ENCODE data around the gene CTNND2.
"Not testable (repeated sequence)": the region's sequence is repeated elsewhere in the genome, so short reads cannot be mapped to it uniquely, and the experiment has no call there.

The CTNND2 gene

DNA sequence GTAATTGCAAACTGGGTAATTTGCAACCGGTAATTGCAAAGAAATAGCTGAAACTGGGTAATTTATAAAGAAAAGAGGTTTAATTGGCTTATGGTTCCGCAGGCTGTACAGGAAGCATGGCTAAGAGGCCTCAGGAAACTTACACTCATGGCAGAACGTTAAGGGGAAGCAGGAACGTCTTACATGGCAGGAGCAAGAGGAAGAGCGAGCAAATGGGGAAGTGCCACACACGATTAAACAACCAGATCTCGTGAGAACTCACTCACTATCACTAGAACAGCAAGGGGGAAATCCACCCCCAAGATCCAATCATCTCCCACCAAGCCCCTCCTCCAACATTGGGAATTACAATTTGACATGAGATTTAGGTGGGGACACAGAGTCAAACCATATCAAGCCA is 590.6 kb downstream of the CTNND2 start:
- not testable (repeated sequence) for DNase-seq (ENCODE audit: low spot score)

DNA sequence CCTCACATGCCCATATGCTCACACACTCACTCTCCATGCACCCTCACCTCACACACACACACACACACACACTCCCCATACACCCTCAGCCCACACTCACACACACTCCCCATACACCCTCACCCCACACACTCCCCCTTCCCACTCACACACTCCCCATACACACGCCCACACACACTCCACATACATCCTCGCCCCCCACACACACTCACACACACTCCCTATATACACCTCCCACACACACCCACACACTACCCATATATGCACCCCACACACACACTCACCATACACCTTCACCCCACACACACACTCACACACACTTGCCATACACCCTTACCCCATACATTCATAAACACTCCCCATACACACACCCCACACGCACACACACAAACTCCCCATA is 592.5 kb downstream of the CTNND2 start:
- no peak for DNase-seq (ENCODE audit: low spot score)

DNA sequence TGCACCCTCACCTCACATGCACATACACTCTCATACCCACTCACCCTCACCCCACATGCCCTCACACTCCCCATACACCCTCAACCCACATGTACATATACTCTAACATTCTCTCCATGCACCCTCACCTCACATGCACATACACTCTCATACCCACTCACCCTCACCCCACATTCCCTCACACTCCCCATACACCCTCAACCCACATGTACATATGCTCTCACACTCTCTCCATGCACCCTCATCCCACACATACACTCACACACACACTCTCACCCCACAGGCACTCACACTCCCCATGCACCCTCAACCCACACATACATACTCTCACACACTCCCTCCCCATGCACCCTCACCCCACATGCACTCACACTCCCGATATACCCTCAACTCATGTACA is 593.0 kb downstream of the CTNND2 start:
- no peak for DNase-seq (ENCODE audit: low spot score)

DNA sequence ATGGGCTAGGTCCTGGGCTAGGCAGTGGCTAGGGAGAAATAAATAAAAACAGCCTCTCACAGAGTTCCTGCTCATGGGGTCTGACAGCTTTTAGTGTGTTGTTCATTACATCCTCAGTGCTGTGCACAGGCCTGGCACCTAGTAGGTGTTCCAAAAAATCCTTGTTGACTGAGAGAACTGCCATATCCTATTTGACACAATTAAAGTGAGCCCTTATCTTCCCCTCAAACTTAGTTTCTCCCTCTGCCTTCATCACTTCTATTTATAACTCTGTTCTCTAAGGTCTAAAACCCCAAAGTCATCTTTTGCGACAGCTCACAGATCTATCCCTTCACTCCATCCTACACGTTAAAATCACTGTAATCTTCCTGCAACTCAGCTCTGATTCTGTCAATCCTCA is 594.1 kb downstream of the CTNND2 start:
- no peak for DNase-seq (ENCODE audit: low spot score)

DNA sequence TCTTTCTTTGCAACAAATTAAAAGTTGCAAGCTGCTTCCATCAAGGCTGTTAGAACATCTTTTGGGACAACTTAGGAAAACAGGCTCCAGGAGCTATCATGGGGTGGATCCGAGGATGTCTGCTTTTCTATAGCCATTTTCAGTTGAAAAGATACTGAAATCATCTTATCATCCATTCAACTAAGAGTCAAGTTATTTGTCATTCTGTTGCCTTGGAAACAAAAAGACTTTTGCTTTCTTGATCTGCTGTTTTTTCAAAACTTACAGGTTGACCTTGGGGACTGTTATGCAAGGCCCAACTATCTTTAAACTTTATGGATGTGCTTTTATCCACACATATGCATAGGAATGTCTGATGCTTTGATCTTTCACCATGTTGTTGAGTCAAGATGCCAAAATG is 597.9 kb downstream of the CTNND2 start:
- DNase-seq (ENCODE audit: low spot score) = no peak

DNA sequence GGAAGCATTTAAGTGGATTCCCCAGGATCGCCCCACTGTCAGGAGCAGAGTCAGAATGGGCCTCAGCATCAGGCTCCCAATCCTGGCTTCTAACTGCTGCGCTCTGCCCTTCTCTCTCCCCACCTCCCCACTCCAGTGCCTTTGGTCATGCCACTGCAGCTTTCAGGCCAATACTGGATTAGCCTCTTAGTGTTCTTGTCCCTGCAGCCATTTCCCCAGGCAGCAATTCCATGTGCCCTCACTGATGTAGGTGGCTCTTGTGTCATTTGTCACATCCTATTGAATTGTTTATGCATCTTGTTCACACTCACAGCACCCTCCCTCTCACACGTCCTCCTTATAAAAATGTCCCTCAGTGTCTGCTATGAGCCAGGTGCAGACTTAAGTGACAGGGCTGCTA is 599.0 kb downstream of the CTNND2 start:
- no peak for DNase-seq (ENCODE audit: low spot score)

DNA sequence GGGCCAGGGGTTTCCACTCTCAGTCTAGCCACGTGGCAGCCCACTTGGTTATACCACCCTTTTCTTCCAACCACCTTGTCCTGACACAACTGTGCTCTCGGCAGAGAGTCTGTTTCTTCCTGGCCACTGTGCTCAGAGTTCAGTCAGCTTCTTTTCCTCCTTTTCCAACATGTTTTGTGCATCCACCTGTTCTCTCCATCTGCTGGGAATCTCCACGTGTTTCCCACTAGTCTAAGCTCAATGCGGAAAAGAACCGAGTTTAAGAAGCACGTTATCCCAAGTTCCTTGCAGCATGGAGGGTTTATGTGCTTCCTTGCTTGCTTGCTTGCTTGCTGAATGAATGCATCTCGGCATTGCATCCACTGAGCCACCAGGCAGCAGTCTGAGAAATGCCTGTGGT is 599.6 kb downstream of the CTNND2 start:
- no peak for DNase-seq (ENCODE audit: low spot score)

DNA sequence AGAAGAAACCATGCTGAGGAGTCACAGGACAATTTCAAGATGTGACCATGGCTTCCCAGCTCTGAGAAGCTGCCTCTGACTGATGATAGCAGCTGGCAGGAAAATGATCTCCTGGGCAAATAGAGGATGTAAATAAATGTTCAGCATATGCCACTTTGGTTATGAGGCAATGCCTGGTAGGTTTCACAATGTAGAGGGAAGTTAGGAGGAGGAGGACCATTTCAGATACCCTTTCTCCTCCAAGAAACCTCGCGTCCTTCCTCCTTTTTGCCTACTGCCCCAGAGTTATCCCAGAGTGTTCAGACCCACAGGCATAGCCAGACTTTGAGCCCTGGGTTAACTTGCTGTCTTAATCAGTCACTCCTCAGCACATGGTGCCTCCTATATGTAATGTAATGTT is 601.6 kb downstream of the CTNND2 start:
- no peak for DNase-seq (ENCODE audit: low spot score)

DNA sequence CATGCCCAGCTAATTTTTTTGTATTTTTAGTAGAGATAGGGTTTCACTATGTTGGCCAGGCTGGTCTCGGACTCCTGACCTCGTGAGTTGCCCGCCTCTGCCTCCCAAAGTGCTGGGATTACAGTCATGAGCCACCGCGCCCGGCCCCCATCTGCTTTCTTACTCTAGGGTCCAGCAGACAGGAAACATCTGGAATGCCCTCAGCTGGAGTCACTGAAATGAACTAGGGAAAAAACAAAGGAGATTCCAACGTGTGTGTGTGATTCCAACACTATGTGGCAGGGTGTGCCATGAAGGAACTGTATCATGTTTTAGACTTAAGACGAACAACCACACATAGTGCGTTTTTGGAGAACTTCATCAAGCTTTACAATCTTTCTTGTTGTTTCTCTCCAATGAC is 603.1 kb downstream of the CTNND2 start:
- DNase-seq (ENCODE audit: low spot score) = no peak

DNA sequence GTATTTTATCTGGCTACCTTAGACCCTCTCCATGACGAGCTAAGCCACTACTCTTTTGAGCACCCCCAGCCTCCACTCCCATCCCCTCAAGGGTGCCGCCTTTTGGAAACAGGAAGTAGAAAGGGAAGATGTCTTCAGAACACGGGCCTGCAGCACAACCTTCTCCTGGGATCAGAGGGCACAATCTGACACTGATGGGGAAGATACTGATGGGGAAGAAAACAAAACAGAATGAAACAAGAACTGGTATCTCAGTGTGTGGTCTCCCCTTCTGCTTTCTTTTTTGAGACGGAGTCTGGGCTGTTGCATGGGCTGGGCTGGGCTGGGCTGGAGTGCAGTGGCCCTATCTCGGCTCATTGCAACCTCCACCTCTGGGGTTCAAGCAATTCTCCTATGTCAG is 603.5 kb downstream of the CTNND2 start:
- DNase-seq (ENCODE audit: low spot score) = no peak

DNA sequence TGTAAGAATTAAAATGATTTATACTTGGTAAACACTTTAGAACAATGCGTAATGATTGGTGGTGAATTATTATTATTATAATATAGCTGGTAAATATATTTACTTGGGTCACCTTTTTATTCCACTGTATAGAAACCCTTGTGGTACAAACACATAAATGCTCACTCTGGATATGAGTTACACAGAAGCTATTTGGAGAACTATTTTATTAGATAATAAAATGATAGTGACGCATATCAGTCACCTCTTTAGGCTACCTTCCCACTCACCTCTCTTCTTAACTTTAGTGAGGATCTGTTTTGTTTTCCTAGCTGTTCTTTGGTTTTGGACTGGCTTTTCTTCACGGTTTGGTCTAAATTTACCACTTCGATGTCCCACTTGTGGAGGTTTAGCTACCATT is 605.4 kb downstream of the CTNND2 start:
- no peak for DNase-seq (ENCODE audit: low spot score)

DNA sequence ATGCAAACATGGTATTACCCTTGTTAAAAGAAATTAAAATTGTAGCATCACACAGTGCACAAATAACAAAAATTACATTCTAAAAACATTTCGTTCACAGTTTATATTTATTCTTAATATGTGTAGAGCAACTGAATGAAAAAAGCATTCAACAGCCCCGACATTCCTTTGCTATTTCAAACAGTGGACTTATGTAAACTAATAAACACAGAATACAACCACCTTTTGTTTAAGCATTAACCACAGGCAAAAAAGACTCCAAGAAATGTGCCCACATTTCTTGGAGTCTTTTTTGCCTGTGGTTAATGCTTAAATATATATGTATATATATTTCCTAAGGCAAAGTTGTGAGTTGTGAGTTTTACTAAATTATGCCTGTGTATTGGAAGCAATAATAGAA is 610.7 kb downstream of the CTNND2 start:
- no peak for DNase-seq (ENCODE audit: low spot score)

DNA sequence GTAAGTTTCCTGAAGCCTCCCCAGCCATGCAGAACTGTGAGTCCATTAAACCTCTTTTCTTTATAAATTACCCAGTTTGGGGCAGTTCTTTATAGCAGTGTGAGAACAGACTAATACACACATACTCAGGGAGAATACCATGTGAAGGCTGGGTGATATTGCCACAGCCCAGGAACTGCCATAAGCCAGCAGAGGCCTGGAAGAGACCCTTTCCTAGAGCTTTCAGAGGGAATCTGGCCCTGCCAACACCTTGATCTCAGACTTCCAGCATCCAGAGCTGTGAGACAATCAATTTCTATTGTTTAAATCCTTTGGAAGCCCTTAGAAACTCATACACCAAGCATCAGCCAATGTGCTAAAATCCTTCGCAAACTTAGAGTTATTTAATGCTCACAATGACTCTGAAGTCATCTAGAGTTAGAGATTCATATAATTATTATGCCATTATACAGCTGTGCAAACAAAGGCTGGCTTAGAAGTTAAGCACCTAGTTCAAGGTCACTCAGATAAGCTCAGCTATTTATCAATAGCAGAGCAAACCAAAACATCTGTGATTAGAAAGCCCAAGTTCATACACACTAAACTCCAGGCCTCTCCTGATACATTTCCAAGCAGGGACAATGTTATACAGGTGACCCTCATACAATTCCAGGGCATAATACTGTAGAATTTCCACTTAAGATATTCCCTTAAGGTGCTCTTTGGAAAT is 611.4 kb downstream of the CTNND2 start:
- no peak for DNase-seq (ENCODE audit: low spot score)

DNA sequence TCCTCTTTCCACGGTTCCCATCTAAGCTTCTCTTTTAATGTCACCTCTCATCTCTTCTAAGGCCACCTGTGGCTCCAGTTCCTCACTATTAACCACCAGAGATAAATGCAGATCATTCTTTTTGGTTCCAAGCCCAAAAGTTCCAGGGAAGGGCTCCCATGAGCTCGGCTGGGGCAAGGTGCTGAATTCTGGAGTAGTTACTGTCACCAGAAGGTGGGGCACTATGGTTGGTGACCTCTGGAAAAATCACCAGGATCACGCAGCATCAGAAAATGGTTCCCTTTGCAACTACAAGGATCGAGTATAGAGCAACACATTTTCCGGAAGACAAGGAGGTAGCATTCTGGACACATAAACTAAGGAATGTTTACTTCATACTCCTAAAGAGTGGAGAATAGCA is 614.5 kb downstream of the CTNND2 start:
- DNase-seq (ENCODE audit: low spot score) = no peak

DNA sequence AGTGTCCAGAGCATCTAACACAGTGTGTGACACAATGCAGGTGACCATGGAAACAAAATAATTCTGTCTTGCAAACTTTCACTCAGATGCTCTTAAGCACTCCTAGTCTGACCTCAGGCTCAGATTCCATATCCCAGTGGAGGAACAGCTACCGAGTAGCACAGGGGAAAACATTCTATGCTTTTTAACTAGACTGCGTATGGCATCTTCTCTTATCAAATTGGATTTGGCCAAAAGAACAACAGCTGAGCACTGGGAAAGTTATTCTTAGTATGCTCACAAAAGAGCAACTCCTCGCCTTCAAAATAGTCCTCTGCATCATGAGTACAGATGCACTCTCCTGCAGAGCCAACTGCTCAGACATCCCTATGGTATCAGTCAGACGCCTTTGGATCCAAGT is 615.0 kb downstream of the CTNND2 start:
- DNase-seq (ENCODE audit: low spot score) = no peak

DNA sequence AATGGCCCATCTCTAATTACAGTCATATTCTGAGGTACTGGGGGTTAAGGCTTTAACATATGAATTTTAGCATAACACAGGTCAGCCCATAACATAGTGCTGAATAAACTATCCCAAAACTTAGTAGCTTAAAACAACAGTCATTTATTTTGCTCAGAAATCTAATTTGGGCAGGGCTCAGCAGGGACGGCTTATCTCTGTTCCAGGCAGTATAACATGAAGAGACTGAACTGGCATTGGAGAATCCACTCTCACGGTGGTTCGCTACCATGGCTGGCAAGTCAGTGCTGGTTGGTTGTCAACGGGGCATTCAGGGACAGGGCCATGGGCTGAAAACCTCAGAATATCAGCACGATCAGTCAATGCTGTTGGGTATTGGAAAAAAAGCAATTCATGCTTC is 622.4 kb downstream of the CTNND2 start:
- DNase-seq (ENCODE audit: low spot score) = no peak

DNA sequence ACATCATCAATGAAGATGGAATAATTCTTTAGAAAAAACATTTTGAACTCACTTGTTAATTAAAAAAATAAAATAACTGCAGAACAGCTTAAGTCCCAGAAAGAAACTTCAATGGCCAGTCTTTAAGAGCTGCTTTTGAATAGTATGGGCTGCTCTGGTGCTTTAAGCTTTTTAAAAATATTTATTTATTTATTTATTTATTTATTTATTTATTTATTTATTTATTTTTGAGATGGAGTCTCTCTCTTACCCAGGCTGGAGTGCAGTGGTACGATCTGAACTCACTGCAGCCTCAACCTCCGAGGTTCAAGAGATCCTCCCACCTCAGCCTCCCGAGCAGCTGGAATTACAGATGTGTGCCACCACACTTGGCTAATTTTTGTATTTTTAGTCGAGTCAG is 626.9 kb downstream of the CTNND2 start:
- DNase-seq (ENCODE audit: low spot score) = no peak

DNA sequence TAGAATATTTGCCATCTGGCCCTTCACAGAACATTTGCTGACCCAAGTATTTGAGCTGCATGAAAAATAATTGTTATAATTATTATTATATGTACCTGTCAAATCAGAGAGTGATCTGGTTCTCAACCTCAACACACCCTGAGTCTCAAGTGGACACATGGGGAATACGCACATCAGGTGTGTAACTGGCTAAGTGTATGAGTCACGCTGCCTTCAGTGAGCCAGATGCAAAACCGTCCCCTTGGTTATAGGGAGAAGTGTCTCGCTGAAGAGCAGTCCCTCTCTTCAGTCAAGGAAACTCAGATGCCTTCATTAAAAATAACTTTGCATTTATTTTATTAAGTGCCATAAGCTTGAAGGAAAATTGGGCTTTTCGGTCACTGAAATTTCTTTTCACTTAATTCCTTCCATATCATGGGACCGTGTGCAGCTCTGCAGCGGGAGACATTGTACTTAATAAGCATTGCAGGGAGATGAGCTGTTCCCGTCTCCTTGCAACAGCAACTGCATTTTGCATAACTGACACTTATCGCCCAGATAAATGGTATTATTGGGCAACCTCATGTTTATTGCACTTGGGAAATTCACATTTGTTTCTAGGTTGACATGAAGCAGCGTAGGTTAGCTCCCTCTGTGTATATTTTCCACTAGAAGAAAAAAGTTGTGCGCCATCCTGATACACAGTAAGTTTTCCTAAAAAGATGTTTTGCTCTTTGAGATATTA is 630.9 kb downstream of the CTNND2 start:
- DNase-seq (ENCODE audit: low spot score) = no peak

DNA sequence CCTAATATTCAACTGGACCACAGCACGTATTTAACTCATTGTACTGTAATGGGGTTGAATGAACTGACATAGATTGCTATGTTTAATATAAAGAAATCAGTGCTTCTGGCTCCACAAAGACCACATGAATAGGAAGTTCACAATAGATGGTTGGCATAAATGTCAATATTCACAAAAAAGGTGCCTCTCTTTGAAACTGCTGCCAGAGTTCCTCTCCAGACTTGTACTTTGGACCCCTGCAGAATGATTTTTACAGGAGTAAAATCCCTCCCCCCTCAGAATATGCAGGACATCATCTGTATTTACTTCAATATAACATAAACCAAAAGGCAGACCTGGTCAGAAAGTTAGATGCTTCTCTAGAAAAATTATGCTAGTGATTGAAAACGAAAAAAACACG is 634.7 kb downstream of the CTNND2 start:
- DNase-seq (ENCODE audit: low spot score) = no peak

DNA sequence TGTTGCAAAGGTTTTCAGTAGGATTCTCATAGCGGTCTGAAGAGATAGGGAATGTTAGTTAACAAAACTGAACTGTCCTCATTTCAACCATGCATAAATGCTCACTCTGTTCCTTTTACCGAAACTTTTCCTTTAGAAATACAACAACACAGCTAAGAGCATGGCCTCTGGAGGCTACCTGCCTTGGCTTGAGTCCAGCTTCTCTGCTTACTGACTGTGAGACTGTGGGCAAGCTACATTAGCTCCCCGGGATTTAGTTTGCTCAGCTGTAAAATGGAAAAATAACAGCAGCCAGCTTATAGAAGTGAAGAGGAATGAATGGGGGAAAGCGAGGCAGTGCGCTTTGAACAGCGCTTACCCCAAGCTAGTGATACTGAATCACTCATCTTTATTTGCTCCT is 635.4 kb downstream of the CTNND2 start:
- no peak for DNase-seq (ENCODE audit: low spot score)

DNA sequence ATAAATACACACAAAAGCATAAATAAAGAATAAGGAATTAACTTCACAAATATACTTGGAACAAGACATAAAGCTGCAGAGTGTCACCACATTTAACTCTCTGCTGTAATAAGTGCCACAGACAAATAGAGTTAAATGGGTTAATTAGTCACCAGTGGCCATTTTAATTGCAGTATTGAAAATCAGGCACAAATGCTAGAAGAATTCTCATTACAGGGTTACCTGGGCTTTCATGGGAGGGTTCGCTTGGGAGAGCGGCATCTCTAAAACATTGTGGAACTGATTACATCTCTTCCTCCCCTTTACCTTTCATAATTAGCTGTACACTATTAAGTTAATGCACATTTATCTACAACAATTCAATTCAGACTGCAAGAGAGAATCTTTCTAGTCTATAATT is 637.9 kb downstream of the CTNND2 start:
- DNase-seq (ENCODE audit: low spot score) = no peak

DNA sequence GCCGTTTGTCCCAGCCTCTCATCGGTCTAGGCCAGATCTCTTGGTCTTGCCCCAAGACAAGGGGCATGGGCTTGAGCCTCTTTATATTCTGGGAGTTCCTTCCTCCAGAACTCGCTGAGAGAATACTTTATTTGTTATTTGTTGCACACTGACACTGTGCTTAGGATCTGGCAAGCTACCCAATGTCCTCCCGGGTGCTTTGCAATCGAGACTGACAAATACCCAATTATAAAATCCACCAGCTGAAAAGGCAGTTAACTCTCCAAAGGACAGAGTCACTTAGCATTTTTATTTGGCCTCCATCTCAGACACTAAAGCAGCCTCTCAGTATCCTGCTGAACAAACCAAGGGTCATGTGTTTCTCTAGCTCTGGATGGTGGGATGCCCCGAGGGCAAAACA is 643.0 kb downstream of the CTNND2 start:
- no peak for DNase-seq (ENCODE audit: low spot score)

DNA sequence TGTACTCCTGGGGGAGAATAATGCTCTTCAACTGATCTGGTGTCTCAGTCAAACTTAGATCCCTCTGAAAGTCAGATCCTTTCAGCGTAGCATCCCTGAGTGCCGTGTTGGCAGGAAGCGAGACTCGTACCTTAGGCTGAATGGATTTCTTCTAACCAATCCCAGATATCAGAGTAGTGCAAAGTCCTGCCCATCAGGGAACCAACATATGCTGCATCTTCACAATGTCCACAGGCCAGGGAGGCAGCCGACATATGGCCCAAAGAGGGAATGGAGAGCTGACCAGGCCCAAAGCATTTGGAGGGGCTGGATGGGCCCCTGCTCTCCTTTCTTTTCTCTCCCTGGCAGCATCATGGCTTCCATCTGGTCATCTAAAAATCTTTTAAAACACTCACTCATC is 646.2 kb downstream of the CTNND2 start:
- no peak for DNase-seq (ENCODE audit: low spot score)

DNA sequence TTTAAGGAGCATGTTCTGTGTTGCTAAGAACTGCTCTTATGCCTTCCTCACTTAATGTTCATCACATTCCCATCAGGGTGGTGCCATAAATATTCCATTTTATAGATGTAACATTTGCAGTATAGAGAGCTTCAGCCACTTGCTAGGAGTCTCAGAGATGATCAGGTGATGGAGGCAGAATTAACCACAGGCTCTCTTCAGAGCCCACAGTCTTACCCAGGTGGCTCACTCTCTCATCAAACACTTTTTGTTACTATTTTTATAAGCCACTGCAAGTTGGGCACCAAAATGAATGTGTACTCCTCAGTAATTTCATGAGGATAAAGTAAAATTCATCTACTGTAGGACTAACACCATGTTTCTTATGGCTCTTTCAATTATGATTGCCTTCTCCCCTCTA is 651.7 kb downstream of the CTNND2 start:
- DNase-seq (ENCODE audit: low spot score) = no peak

All from iPS-NIHi11 (cell line).